Measurements from ENCODE around the gene DCAF8.
A peak's percentile ranks its signal among the peaks of the same experiment; 100 is the strongest.

The DCAF8 gene

GRCh38 chr1:160205242-160206035 is 56.9 kb downstream of the DCAF8 start, which contains the start of gene PEA15:
TSS of gene PEA15 (plus strand) at chr1:160205384. CDS start at chr1:160211545, 6,161 bp downstream.
- peak; percentile 51 for DNase-seq (ENCODE audit: low read depth)

- no peak for DNase-seq (ENCODE audit: low read depth)
Measured at GRCh38 chr1:160204526-160205241, 57.7 kb downstream of the DCAF8 start.

GRCh38 chr1:160200786-160201185 is 61.6 kb downstream of the DCAF8 start:
- no peak for DNase-seq (ENCODE audit: low read depth)

GRCh38 chr1:160197231-160197630 is 65.1 kb downstream of the DCAF8 start:
- no peak for DNase-seq (ENCODE audit: low read depth)

- DNase-seq (ENCODE audit: low read depth) = no peak
Measured at GRCh38 chr1:160196143-160196542, 66.2 kb downstream of the DCAF8 start.

GRCh38 chr1:160194737-160195059 is 67.7 kb downstream of the DCAF8 start:
- DNase-seq (ENCODE audit: low read depth) = no peak

- DNase-seq (ENCODE audit: low read depth) = no peak
Measured at GRCh38 chr1:160193832-160194736, 68.3 kb downstream of the DCAF8 start.

GRCh38 chr1:160193091-160193819 is 69.1 kb downstream of the DCAF8 start:
- peak; percentile 63 for DNase-seq (ENCODE audit: low read depth)

GRCh38 chr1:160192234-160192633 is 70.1 kb downstream of the DCAF8 start:
- DNase-seq (ENCODE audit: low read depth) = no peak

- DNase-seq (ENCODE audit: low read depth) = no peak
Measured at GRCh38 chr1:160191756-160192155, 70.6 kb downstream of the DCAF8 start.

GRCh38 chr1:160189649-160190625 is 72.4 kb downstream of the DCAF8 start, which contains the start of gene CASQ1:
TSS of gene CASQ1 (plus strand) at chr1:160190575. CDS start at chr1:160190752, 177 bp downstream.
- DNase-seq (ENCODE audit: low read depth) = no peak

- no peak for DNase-seq (ENCODE audit: low read depth)
Measured at GRCh38 chr1:160188341-160188740, 74.0 kb downstream of the DCAF8 start.

- no peak for DNase-seq (ENCODE audit: low read depth)
Measured at GRCh38 chr1:160187407-160187806, 74.9 kb downstream of the DCAF8 start.

- DNase-seq (ENCODE audit: low read depth) = no peak
Measured at GRCh38 chr1:160186729-160187128, 75.6 kb downstream of the DCAF8 start.

- DNase-seq (ENCODE audit: low read depth) = no peak
Measured at GRCh38 chr1:160186246-160186645, 76.1 kb downstream of the DCAF8 start.

GRCh38 chr1:160179336-160179735 is 83.0 kb downstream of the DCAF8 start:
- DNase-seq (ENCODE audit: low read depth) = no peak

GRCh38 chr1:160178731-160179130 is 83.6 kb downstream of the DCAF8 start:
- DNase-seq (ENCODE audit: low read depth) = no peak

- no peak for DNase-seq (ENCODE audit: low read depth)
Measured at GRCh38 chr1:160177667-160178066, 84.7 kb downstream of the DCAF8 start.

- no peak for DNase-seq (ENCODE audit: low read depth)
Measured at GRCh38 chr1:160177231-160177630, 85.1 kb downstream of the DCAF8 start.

- DNase-seq (ENCODE audit: low read depth) = no peak
Measured at GRCh38 chr1:160171980-160172379, 90.4 kb downstream of the DCAF8 start.
